BLaER1 treated with 17β-estradiol and CSF1 and Interleukin-3, amounts not matched to agents 10 nM and 100 nM (cell line): ENCODE results near the gene BMP4.
"Not testable (repeated sequence)": the region's sequence is repeated elsewhere in the genome, so short reads cannot be mapped to it uniquely, and the experiment has no call there.

Experiments
- H3K27ac ChIP-seq, 11 experiments: shearing (Covaris generic); formaldehyde crosslinking; 2 replicates each; pipeline ENCODE4 v1.8.1; 2022
- H3K27me3 ChIP-seq, 11 experiments: shearing (Covaris generic); formaldehyde crosslinking; 2 replicates each; pipeline ENCODE4 v1.8.1; 2022
- H3K36me3 ChIP-seq, 11 experiments: shearing (Covaris generic); formaldehyde crosslinking; 2 replicates each; pipeline ENCODE4 v1.8.1; 2022
- H3K4me1 ChIP-seq, 10 experiments: shearing (Covaris generic); formaldehyde crosslinking; 2 replicates each; pipeline ENCODE4 v1.8.1; 2022
- H3K4me2 ChIP-seq, 11 experiments: shearing (Covaris generic); formaldehyde crosslinking; 2 replicates each; pipeline ENCODE4 v1.8.1; 2022
- H3K4me3 ChIP-seq, 10 experiments: shearing (Covaris generic); formaldehyde crosslinking; 2 replicates each; pipeline ENCODE4 v1.8.1; 2022
- H3K9ac ChIP-seq, 11 experiments: shearing (Covaris generic); formaldehyde crosslinking; 2 replicates each; pipeline ENCODE4 v1.8.1; 2022
- H3K9me3 ChIP-seq, 11 experiments: shearing (Covaris generic); formaldehyde crosslinking; replicated peaks in 1 of 11; 2 replicates each; pipeline ENCODE4 v1.8.1; 2022
- H4K20me1 ChIP-seq, 11 experiments: shearing (Covaris generic); formaldehyde crosslinking; 2 replicates each; pipeline ENCODE4 v1.8.1; 2022
- Cebpa-rat ChIP-seq, 11 experiments: shearing (Covaris generic); IDR thresholded peaks; 2 replicates each; pipeline ENCODE4 v1.8.1; 2022

BMP4 gene

GRCh38 chr14:53956427-53957201 is at the start of gene BMP4:
Gene BMP4, minus strand, starts transcription at chr14:53956825. Its CDS starts 4,603 bp downstream, at chr14:53952222.
- Histone ChIP-seq H3K27ac (peak within 1 kb of the TSS in 9 of 11 experiments; percentile 12 to 62 (median 44); a peak in 12 of 22 replicates), H3K4me1 (peaks cover 14 to 55% (median 44%) of the 10 kb centered on the region in 10 experiments), H3K36me3 (peaks cover 0 to 9% (median 2%) of the 10 kb centered on the region in 11 experiments; a peak in 9 of 22 replicates), H4K20me1 (peaks cover 0 to 14% (median 0%) of the 10 kb centered on the region in 11 experiments; a peak in 6 of 22 replicates), H3K4me3 (peak within 1 kb of the TSS; percentile 63 to 77 (median 70)), H3K27me3 (peaks cover 11 to 30% (median 16%) of the 10 kb centered on the region in 11 experiments; a peak in 18 of 22 replicates), H3K9me3 (no peaks in the 10 kb centered on the region), H3K9ac (peak within 1 kb of the TSS; percentile 7 to 80 (median 77); a peak in 20 of 22 replicates), H3K4me2 (peak within 1 kb of the TSS; percentile 94 to 100 (median 99))
- no peak for TF ChIP-seq Cebpa-rat (IDR thresholded peaks at IDR 0.05)

GRCh38 chr14:54003064-54003463 is 46.4 kb upstream of the BMP4 start:
- no peak overlapping the region for H3K4me3 ChIP-seq
- TF ChIP-seq Cebpa-rat (IDR thresholded peaks at IDR 0.05): no peak
- H3K4me1 ChIP-seq: peaks cover 0 to 5% (median 0%) of the 10 kb centered on the region in 10 experiments; a peak in 1 of 20 replicates
- H3K27me3 ChIP-seq: no peaks in the 10 kb centered on the region
- no peaks in the 10 kb centered on the region for H3K36me3 ChIP-seq
- no peak overlapping the region for H3K27ac ChIP-seq
- H3K9me3 ChIP-seq: peaks cover 0 to 9% (median 0%) of the 10 kb centered on the region in 11 experiments; a peak in 3 of 22 replicates
- H3K4me2 ChIP-seq: no peak overlapping the region
- H4K20me1 ChIP-seq: no peaks in the 10 kb centered on the region
- no peak overlapping the region for H3K9ac ChIP-seq

GRCh38 chr14:54002653-54003052 is 46.0 kb upstream of the BMP4 start:
- H3K4me1 ChIP-seq: peaks cover 0 to 5% (median 0%) of the 10 kb centered on the region in 10 experiments; a peak in 1 of 20 replicates
- H3K27ac ChIP-seq: no peak overlapping the region
- no peak overlapping the region for H3K9ac ChIP-seq
- H3K4me3 ChIP-seq: no peak overlapping the region
- peaks cover 0 to 9% (median 0%) of the 10 kb centered on the region in 11 experiments; a peak in 3 of 22 replicates for H3K9me3 ChIP-seq
- H3K36me3 ChIP-seq: no peaks in the 10 kb centered on the region
- peak overlapping the region in 1 of 11 experiments; percentile 5; a peak in 1 of 22 replicates for H3K4me2 ChIP-seq
- no peak for TF ChIP-seq Cebpa-rat (IDR thresholded peaks at IDR 0.05)
- no peaks in the 10 kb centered on the region for H3K27me3 ChIP-seq
- H4K20me1 ChIP-seq: no peaks in the 10 kb centered on the region

GRCh38 chr14:54001189-54001878 is 44.7 kb upstream of the BMP4 start:
- no peak overlapping the region for H3K9ac ChIP-seq
- peaks cover 0 to 4% (median 0%) of the 10 kb centered on the region in 11 experiments; a peak in 1 of 22 replicates for H3K9me3 ChIP-seq
- H3K36me3 ChIP-seq: no peaks in the 10 kb centered on the region
- H3K4me3 ChIP-seq: no peak overlapping the region
- H3K27ac ChIP-seq: no peak overlapping the region
- H4K20me1 ChIP-seq: no peaks in the 10 kb centered on the region
- H3K27me3 ChIP-seq: no peaks in the 10 kb centered on the region
- TF ChIP-seq Cebpa-rat (IDR thresholded peaks at IDR 0.05): no peak
- no peak overlapping the region for H3K4me2 ChIP-seq
- peaks cover 0 to 5% (median 0%) of the 10 kb centered on the region in 10 experiments; a peak in 1 of 20 replicates for H3K4me1 ChIP-seq

GRCh38 chr14:54000341-54000811 is 43.8 kb upstream of the BMP4 start:
- Histone ChIP-seq H4K20me1 (no peaks in the 10 kb centered on the region), H3K36me3 (no peaks in the 10 kb centered on the region), H3K9ac (no peak overlapping the region), H3K27ac (no peak overlapping the region), H3K4me2 (no peak overlapping the region), H3K4me1 (peaks cover 0 to 5% (median 0%) of the 10 kb centered on the region in 10 experiments; a peak in 1 of 20 replicates), H3K4me3 (no peak overlapping the region), H3K9me3 (no peaks in the 10 kb centered on the region), H3K27me3 (no peaks in the 10 kb centered on the region)
- TF ChIP-seq Cebpa-rat (IDR thresholded peaks at IDR 0.05): no peak

- Histone ChIP-seq H3K4me2 (no peak overlapping the region), H3K4me1 (peaks cover 0 to 5% (median 0%) of the 10 kb centered on the region in 10 experiments; a peak in 1 of 20 replicates), H3K36me3 (no peaks in the 10 kb centered on the region), H3K9ac (no peak overlapping the region), H3K9me3 (no peaks in the 10 kb centered on the region), H4K20me1 (no peaks in the 10 kb centered on the region), H3K27me3 (no peaks in the 10 kb centered on the region), H3K4me3 (no peak overlapping the region), H3K27ac (no peak overlapping the region)
- TF ChIP-seq Cebpa-rat (IDR thresholded peaks at IDR 0.05): no peak
Observed at GRCh38 chr14:53999061-53999488, 42.5 kb upstream of the BMP4 start.

- H3K9ac ChIP-seq: no peak overlapping the region
- H3K27me3 ChIP-seq: no peaks in the 10 kb centered on the region
- H3K4me2 ChIP-seq: no peak overlapping the region
- no peak overlapping the region for H3K27ac ChIP-seq
- no peaks in the 10 kb centered on the region for H3K36me3 ChIP-seq
- no peak for TF ChIP-seq Cebpa-rat (IDR thresholded peaks at IDR 0.05)
- H3K4me1 ChIP-seq: no peaks in the 10 kb centered on the region
- no peaks in the 10 kb centered on the region for H3K9me3 ChIP-seq
- H3K4me3 ChIP-seq: no peak overlapping the region
- H4K20me1 ChIP-seq: no peaks in the 10 kb centered on the region
Observed at GRCh38 chr14:53996041-53996440, 39.4 kb upstream of the BMP4 start.

- Histone ChIP-seq H3K9ac (no peak overlapping the region), H3K4me3 (no peak overlapping the region), H4K20me1 (no peaks in the 10 kb centered on the region), H3K36me3 (no peaks in the 10 kb centered on the region), H3K9me3 (no peaks in the 10 kb centered on the region), H3K27me3 (no peaks in the 10 kb centered on the region), H3K4me2 (no peak overlapping the region), H3K27ac (no peak overlapping the region), H3K4me1 (no peaks in the 10 kb centered on the region)
- no peak for TF ChIP-seq Cebpa-rat (IDR thresholded peaks at IDR 0.05)
Observed at GRCh38 chr14:53993920-53994607, 37.4 kb upstream of the BMP4 start.

GRCh38 chr14:53990978-53991377 is 34.4 kb upstream of the BMP4 start:
- no peak overlapping the region for H3K27ac ChIP-seq
- H4K20me1 ChIP-seq: no peaks in the 10 kb centered on the region
- no peak overlapping the region for H3K4me3 ChIP-seq
- no peaks in the 10 kb centered on the region for H3K27me3 ChIP-seq
- no peak overlapping the region for H3K4me2 ChIP-seq
- no peaks in the 10 kb centered on the region for H3K4me1 ChIP-seq
- no peak overlapping the region for H3K9ac ChIP-seq
- TF ChIP-seq Cebpa-rat (IDR thresholded peaks at IDR 0.05): no peak
- H3K36me3 ChIP-seq: no peaks in the 10 kb centered on the region
- peaks cover 9 to 19% (median 12%) of the 10 kb centered on the region in 11 experiments for H3K9me3 ChIP-seq

GRCh38 chr14:53986718-53987117 is 30.1 kb upstream of the BMP4 start:
- H3K4me2 ChIP-seq, H3K36me3 ChIP-seq, H3K9ac ChIP-seq, H3K27me3 ChIP-seq, H4K20me1 ChIP-seq, H3K27ac ChIP-seq, H3K4me3 ChIP-seq, H3K4me1 ChIP-seq: not testable (repeated sequence)
- peaks cover 33 to 45% (median 35%) of the 10 kb centered on the region in 11 experiments for H3K9me3 ChIP-seq

- not testable (repeated sequence) for H3K36me3 ChIP-seq
Observed at GRCh38 chr14:53984958-53985357, 28.3 kb upstream of the BMP4 start.

More at GRCh38 chr14:53984958-53985357, 28.3 kb upstream of the BMP4 start:
- not testable (repeated sequence) for H3K27ac ChIP-seq, H3K4me2 ChIP-seq, H4K20me1 ChIP-seq, H3K4me3 ChIP-seq, H3K27me3 ChIP-seq, H3K9ac ChIP-seq, H3K4me1 ChIP-seq
- H3K9me3 ChIP-seq: peaks cover 33 to 45% (median 35%) of the 10 kb centered on the region in 11 experiments
